Inferior parietal cortex (tissue), 1 donor: ENCODE data around the gene MANSC4.

ENCODE experiments used
- DNase-seq: peaks from one replicate; pipeline ENCODE4 v3.0.0-alpha.2; 2016; ENCODE audit errors: extremely low spot score

The MANSC4 gene

GRCh38 chr12:27800819-27801218, 20.8 kb upstream of the MANSC4 start:
- DNase-seq: no peak

GRCh38 chr12:27797301-27798025, 17.4 kb upstream of the MANSC4 start:
- DNase-seq: no peak

GRCh38 chr12:27796128-27796527, 16.1 kb upstream of the MANSC4 start:
- no peak for DNase-seq

- DNase-seq: no peak
Observed at GRCh38 chr12:27794818-27795584, 15.0 kb upstream of the MANSC4 start.

GRCh38 chr12:27790179-27790578, 10.1 kb upstream of the MANSC4 start:
- DNase-seq: no peak

- DNase-seq: no peak
Observed at GRCh38 chr12:27787559-27787958, 7.5 kb upstream of the MANSC4 start.

GRCh38 chr12:27785882-27786570, 6.0 kb upstream of the MANSC4 start:
- DNase-seq: no peak

- DNase-seq: no peak
Observed at GRCh38 chr12:27782481-27782880, 2.4 kb upstream of the MANSC4 start.

GRCh38 chr12:27781680-27782079, 1.6 kb upstream of the MANSC4 start:
- DNase-seq: no peak

- no peak for DNase-seq
Observed at GRCh38 chr12:27780612-27781408, 774 bp upstream of the MANSC4 start.

- DNase-seq: no peak
Observed at GRCh38 chr12:27779416-27779919, 568 bp downstream of the MANSC4 start.

GRCh38 chr12:27778206-27778605, 1.8 kb downstream of the MANSC4 start:
- DNase-seq: no peak

GRCh38 chr12:27777141-27777540, 2.9 kb downstream of the MANSC4 start:
- peak; percentile 58 for DNase-seq

GRCh38 chr12:27772328-27773049, 7.5 kb downstream of the MANSC4 start:
- DNase-seq: no peak

- DNase-seq: no peak
Observed at GRCh38 chr12:27771481-27772327, 8.3 kb downstream of the MANSC4 start.

- DNase-seq: no peak
Observed at GRCh38 chr12:27769142-27769673, 10.8 kb downstream of the MANSC4 start.

GRCh38 chr12:27766587-27766986, 13.4 kb downstream of the MANSC4 start:
- DNase-seq: no peak

- DNase-seq: no peak
Observed at GRCh38 chr12:27762757-27763156, 17.3 kb downstream of the MANSC4 start.

- no peak for DNase-seq
Observed at GRCh38 chr12:27756670-27757195, 23.3 kb downstream of the MANSC4 start.
